Peyer's patch (tissue), 4 donors: ENCODE data around the gene RUBCN.

Experiments
- POLR2A ChIP-seq, 2 donors: fragments of 450-650 bp; IDR thresholded peaks; one replicate each; pipeline ENCODE4 v1.5.1; 2017; ENCODE audit warnings: antibody characterized with exemption in 2 of 2, mild to moderate bottlenecking in 2 of 2, moderate library complexity in 2 of 2
- TF ChIP-seq, protein P1 (sequence below), 6 experiments: fragments of 450-650 bp in 4 of 6; fragments of 200-600 bp in 2 of 6; sonication (generic) in 1 of 6; IDR thresholded peaks; one replicate each; pipeline ENCODE4 v1.5.1; 2017 to 2019; ENCODE audit warnings: antibody characterized with exemption in 6 of 6, mild to moderate bottlenecking in 3 of 6, moderate library complexity in 1 of 6

DNA sequence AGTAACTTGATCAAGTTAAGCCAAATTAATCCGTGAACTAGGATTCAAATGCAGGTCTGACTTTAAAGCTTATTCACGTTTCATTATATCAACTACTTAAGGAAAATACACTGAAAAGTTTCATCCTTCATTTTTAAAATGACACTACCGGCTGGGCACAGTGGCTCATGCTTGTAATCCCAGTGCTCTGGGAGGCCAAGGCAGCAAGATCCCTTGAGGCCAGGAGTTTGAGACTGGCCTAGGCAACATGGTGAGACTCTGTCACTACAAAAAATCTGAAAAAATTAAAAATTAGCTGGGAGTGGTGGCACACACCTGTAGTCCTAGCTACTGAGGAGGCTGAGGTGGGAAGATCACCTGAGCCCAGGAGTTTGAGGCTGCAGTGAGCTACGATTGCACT lies 3.7 kb downstream of the RUBCN start:
- TF ChIP-seq, protein P1, sequence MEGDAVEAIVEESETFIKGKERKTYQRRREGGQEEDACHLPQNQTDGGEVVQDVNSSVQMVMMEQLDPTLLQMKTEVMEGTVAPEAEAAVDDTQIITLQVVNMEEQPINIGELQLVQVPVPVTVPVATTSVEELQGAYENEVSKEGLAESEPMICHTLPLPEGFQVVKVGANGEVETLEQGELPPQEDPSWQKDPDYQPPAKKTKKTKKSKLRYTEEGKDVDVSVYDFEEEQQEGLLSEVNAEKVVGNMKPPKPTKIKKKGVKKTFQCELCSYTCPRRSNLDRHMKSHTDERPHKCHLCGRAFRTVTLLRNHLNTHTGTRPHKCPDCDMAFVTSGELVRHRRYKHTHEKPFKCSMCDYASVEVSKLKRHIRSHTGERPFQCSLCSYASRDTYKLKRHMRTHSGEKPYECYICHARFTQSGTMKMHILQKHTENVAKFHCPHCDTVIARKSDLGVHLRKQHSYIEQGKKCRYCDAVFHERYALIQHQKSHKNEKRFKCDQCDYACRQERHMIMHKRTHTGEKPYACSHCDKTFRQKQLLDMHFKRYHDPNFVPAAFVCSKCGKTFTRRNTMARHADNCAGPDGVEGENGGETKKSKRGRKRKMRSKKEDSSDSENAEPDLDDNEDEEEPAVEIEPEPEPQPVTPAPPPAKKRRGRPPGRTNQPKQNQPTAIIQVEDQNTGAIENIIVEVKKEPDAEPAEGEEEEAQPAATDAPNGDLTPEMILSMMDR (IDR thresholded peaks at IDR 0.05): no peak
- TF ChIP-seq POLR2A (IDR thresholded peaks at IDR 0.05): no peak
